Esophagus muscularis mucosa (tissue), 4 donors: ENCODE measurements around the gene MINAR1. TPM values are rescaled to one million over a fixed set of nuclear protein-coding genes. Genes with fewer than 3 reads are reported as not detected.
A peak's percentile ranks its signal among the peaks of the same experiment; 100 is the strongest.
"Not testable (repeated sequence)": the region's sequence is repeated elsewhere in the genome, so short reads cannot be mapped to it uniquely, and the experiment has no call there.

Experiments used
- DNase-seq: peaks from one replicate; pipeline ENCODE4 v3.0.0-alpha.2; 2017; ENCODE audit errors: extremely low spot score
- H3K27ac ChIP-seq, 4 donors: fragments of 200-600 bp; sonication (generic); replicated peaks in 1 of 4; 1 replicate in 3 of 4; 2 replicates in 1 of 4; pipeline ENCODE4 v1.5.1; 2016 to 2019; ENCODE audit warnings: mild to moderate bottlenecking in 1 of 4
- H3K27me3 ChIP-seq, 4 donors: fragments of 200-600 bp; sonication (generic); one replicate each; pipeline versions ENCODE4 v1.5.1 to v1.6.0; 2016 to 2019
- H3K36me3 ChIP-seq, 4 donors: fragments of 200-600 bp; sonication (generic); one replicate each; pipeline ENCODE4 v1.5.1; 2016 to 2019
- H3K4me1 ChIP-seq, 4 donors: fragments of 200-600 bp; sonication (generic); one replicate each; pipeline ENCODE4 v1.5.1; 2016 to 2019
- H3K4me3 ChIP-seq, 4 donors: fragments of 200-600 bp; sonication (generic); 1 replicate in 2 of 4; 2 replicates in 2 of 4; pipeline ENCODE4 v1.5.1; 2016 to 2019; ENCODE audit warnings: mild to moderate bottlenecking in 4 of 4, moderate library complexity in 1 of 4
- H3K9me3 ChIP-seq, 4 donors: fragments of 200-600 bp; sonication (generic); 1 replicate in 3 of 4; 2 replicates in 1 of 4; pipeline ENCODE4 v1.5.1; 2016 to 2019
- CTCF ChIP-seq, 3 experiments: fragments of 200-600 bp in 2 of 3; fragments of 450-650 bp in 1 of 3; sonication (generic) in 2 of 3; IDR thresholded peaks; one replicate each; pipeline ENCODE4 v1.5.1; 2017 to 2019; ENCODE audit warnings: antibody characterized with exemption in 3 of 3, mild to moderate bottlenecking in 2 of 3, moderate library complexity in 1 of 3
- EP300 ChIP-seq: sonication (generic); formaldehyde crosslinking; IDR thresholded peaks from one replicate; pipeline ENCODE4 v1.6.1; 2017; ENCODE audit warnings: antibody characterized with exemption
- POLR2A ChIP-seq: fragments of 450-650 bp; IDR thresholded peaks from one replicate; pipeline ENCODE4 v1.6.1; 2017; ENCODE audit warnings: antibody characterized with exemption, moderate library complexity, mild to moderate bottlenecking, low read depth
- POLR2AphosphoS5 ChIP-seq, 2 donors: sonication (generic); formaldehyde crosslinking; IDR thresholded peaks; one replicate each; pipeline ENCODE4 v1.6.1; 2017; ENCODE audit warnings: antibody characterized with exemption in 2 of 2
- WGBS: methylation state at CpG from one replicate; pipeline ENCODE4 v1.1.5; 2018; 5-methylcytosine and 5-hydroxymethylcytosine counted together
- intact Hi-C: fragments of 100-400 bp; cut with DNase I; formaldehyde crosslinking; loops from one replicate; pipeline ENCODE4 v1.15.1; 2023
- total RNA-seq, 4 donors: library from RNA; depleted of rRNA; stranded (reverse); fragments of >200 nt; gene quantifications; one replicate each; pipeline versions ENCODE4 v1.1.0 to v1.2.1, GENCODE V29; 2016

The MINAR1 gene
- total RNA-seq, 4 donors from 2014 or later: 0.13 to 0.75 (median 0.46) TPM

DNA sequence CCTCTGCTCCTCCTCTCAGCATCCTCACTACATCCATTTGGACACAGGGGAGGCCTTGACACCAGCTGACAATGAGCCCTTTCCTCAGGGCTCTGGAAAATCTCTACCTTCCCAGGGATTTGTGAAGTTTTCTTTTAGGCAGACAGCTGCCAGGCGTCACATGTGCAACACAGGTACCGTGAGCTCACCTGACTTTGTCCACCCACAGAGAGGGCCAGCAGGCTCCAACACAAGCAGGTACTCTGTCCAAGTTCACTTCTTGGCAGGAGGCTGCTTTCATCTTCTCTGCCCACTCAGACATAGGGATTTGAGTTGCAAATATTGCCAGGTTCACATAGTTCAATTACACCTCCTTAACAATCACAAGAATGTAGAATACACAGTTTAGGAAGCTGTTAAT lies 15.3 kb upstream of the MINAR1 start:
- H3K27me3 ChIP-seq: peaks cover 0 to 12% (median 0%) of the 10 kb centered on the region in 4 donors
- H3K4me1 ChIP-seq: no peaks in the 10 kb centered on the region
- WGBS: 100% methylated on average over 2 of the region's 2 CpGs
- no peak overlapping the region for H3K27ac ChIP-seq
- DNase-seq: no peak
- no peaks in the 10 kb centered on the region for H3K36me3 ChIP-seq
- no peaks in the 10 kb centered on the region for H3K9me3 ChIP-seq
- no peak for TF ChIP-seq POLR2A
- no peak for TF ChIP-seq POLR2AphosphoS5 (IDR thresholded peaks at IDR 0.05)
- TF ChIP-seq CTCF (IDR thresholded peaks at IDR 0.05): no peak
- TF ChIP-seq EP300: no peak
- intact Hi-C loops: no loop called here
- no peak overlapping the region for H3K4me3 ChIP-seq

DNA sequence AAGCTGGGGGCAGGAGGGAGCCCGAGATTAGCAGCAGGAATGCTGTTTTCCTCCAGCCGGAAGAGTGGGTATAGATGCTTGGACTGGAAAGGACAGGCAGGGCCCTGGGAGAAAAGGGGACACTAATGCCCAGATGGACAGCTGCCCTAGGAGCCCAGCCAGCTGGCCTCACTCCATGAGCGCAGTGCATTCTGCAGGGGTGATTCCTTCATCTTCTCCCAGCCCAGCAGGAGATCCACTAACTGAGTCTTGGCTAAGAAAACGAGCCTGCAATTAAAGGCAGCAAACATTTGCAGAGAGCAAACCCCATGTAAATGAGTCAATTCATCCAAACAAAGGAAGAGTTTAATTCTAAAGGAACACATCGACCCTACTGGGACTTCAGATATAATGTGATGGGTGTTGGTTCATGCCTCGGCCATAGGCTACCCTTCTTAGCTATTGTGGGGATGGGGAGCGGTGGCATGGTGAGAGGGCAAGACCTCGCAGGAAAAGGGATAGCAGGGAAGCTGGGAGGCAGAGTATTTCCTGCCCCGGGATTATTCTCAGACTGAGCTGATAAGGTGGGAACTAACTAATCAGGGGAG lies 13.3 kb upstream of the MINAR1 start:
- no peak for TF ChIP-seq EP300
- no peak for TF ChIP-seq CTCF (IDR thresholded peaks at IDR 0.05)
- TF ChIP-seq POLR2A: no peak
- no peak for TF ChIP-seq POLR2AphosphoS5 (IDR thresholded peaks at IDR 0.05)
- Histone ChIP-seq H3K4me1 (no peaks in the 10 kb centered on the region), H3K27me3 (peaks cover 0 to 12% (median 0%) of the 10 kb centered on the region in 4 donors), H3K4me3 (no peak overlapping the region), H3K9me3 (no peaks in the 10 kb centered on the region), H3K27ac (no peak overlapping the region), H3K36me3 (no peaks in the 10 kb centered on the region)
- no peak for DNase-seq
- intact Hi-C loops: no loop called here
- WGBS: 73% methylated on average over 9 of the region's 9 CpGs

- no peak for TF ChIP-seq CTCF (IDR thresholded peaks at IDR 0.05)
- Histone ChIP-seq H3K27ac (no peak overlapping the region), H3K27me3 (peaks cover 0 to 64% (median under 1%) of the 10 kb centered on the region in 4 donors), H3K36me3 (no peaks in the 10 kb centered on the region), H3K4me1 (no peaks in the 10 kb centered on the region), H3K9me3 (no peaks in the 10 kb centered on the region), H3K4me3 (no peak overlapping the region)
- peak; percentile 78 for DNase-seq
- 82% methylated on average over 10 of the region's 10 CpGs for WGBS
- intact Hi-C loops: no loop called here
These were observed 6.4 kb upstream of the MINAR1 start for GRCh38 chr15:79425591-79426295.

- intact Hi-C loops: not testable (repeated sequence)
- peak; percentile 10 for DNase-seq
These were observed 5.2 kb upstream of the MINAR1 start for GRCh38 chr15:79426899-79427298.

DNA sequence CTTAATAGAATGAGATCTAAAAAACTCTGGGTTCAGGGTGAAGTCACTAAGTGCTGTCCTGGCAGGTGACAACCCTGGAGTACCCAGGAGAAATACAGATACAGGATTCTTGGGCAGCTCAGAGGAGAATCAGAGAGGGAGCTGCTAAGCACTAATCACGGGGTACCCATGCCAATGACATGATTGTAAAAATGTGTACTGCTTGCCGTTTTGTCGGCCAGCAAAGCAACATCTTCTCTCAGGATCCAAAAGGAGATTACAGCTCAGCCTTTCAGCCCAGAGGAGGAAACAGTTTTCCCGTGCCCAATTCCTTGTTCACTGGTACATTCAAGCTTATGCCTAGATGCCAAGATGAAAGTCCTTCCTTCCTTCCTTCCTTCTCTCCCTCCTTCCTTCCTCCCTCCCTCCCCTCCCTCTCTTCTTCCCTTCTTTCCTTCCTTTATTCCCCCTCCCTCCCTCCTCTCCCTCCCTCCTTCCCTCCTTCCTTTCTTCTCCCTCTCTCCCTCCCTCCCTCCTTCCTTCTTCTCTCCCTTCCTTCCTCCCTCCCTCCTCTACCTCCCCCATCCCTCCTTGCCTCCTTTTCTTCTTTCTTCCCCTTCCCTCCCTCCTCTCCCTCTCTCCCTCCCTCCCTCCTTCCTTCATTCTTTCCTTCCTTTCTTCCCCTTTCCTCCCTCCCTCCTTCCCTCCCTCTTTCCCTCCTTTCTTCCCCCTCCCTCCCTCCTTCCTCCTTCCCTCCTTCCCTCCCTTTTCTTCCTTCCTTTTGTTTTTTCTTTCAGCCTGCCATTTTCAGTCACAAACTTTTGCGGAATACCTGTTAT lies 4.1 kb upstream of the MINAR1 start:
- Histone ChIP-seq H3K4me3 (no peak overlapping the region), H3K27me3 (peaks cover 0 to 80% (median 9%) of the 10 kb centered on the region in 4 donors), H3K36me3 (no peaks in the 10 kb centered on the region), H3K4me1 (peaks cover 11 to 22% (median 21%) of the 10 kb centered on the region in 4 donors), H3K9me3 (no peaks in the 10 kb centered on the region), H3K27ac (no peak overlapping the region)
- 77% methylated on average over 5 of the region's 5 CpGs for WGBS
- peak; percentile 57 for DNase-seq
- intact Hi-C loops: no loop called here
- no peak for TF ChIP-seq CTCF (IDR thresholded peaks at IDR 0.05)
- TF ChIP-seq POLR2A: no peak
- no peak for TF ChIP-seq POLR2AphosphoS5 (IDR thresholded peaks at IDR 0.05)
- TF ChIP-seq EP300: no peak

More at GRCh38 chr15:79426899-79427298, 5.2 kb upstream of the MINAR1 start:
- Histone ChIP-seq H3K27me3 (peaks cover 0 to 70% (median 3%) of the 10 kb centered on the region in 4 donors), H3K4me1 (peaks cover 2 to 11% (median 11%) of the 10 kb centered on the region in 4 donors)
- not testable (repeated sequence) for H3K27ac ChIP-seq, H3K36me3 ChIP-seq, H3K4me3 ChIP-seq, H3K9me3 ChIP-seq
- 95% methylated on average over 2 of the region's 2 CpGs for WGBS
